Measurements from ENCODE around the gene GULP1.

GRCh38 chr2:188604579-188604978 lies 312.9 kb downstream of the GULP1 start:
- no peak for TF ChIP-seq CTCF (IDR thresholded peaks at IDR 0.05)
- no peak for TF ChIP-seq POLR2A (IDR thresholded peaks at IDR 0.05)
